ENCODE data around the gene PTGS1.
"Not testable (repeated sequence)": the region's sequence is repeated elsewhere in the genome, so short reads cannot be mapped to it uniquely, and the experiment has no call there.

The PTGS1 gene

DNA sequence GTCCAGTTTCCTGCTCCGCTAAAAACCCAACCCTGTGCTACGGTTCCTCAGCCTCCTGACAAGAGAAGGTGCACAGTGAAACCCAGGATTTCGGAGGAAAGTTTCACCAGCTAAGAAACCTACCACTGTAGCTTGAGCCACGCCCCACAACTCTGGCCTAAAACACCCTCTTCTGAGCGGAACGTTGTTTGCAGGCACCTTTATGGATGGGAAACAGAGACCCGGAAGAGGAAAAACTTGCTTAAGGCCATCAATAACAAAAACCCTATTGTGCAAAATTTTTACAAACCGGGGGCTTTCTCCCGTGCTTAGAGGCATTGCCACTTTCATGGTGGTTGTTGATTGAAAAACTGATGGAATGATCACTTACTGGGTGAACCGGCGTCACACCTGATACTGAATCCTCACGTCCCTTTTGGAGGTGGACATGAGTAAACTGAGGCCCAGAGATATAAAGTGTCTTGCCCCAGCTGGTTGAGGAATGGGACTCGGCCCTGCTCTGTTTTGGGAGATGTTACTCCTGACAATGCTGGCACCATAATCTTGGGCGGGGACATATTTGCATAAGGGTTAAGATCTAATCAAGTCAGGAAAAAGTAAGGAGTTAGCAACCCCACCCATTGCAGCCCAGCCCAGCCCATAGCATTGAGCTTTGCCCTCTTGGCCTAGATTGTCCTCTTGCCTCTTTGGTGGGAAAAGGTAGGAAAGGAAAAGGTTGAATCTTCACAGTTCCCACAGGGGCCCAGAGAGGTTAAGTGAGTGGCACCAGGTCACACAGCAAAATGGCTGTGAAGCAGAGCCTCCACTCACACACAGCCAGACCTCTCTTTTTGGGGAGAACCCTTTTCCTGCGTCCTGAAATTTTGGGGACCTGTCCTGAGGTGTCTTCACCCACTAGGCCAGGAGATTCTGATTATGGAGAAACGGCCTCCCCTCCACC is 23.2 kb upstream of the PTGS1 start:
- peak; percentile 4 for DNase-seq

DNA sequence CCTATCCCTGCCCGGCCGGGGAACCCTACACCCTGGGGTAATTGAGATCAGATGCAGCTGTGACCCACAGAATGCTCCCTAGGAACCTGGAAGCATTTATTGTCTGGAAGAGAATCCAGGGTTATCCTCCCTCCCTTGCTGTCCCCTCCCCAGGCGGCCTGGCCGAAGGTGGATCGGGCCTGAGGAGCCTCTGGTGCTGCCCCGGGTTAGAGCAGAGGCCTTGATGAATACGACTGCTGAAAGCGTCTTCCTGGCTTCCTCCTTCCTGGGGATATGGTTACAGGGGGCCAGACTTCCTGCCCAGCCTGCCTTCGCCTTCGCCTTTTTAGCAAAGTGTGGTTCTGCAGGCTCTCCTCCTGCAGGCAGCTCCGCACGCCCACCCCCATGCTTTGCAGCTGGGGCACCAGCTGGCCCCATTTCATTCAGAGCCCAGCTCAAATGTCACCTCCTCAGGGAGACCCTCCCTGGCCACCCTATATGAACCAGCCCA is 22.5 kb upstream of the PTGS1 start:
- DNase-seq, result no peak

GRCh38 chr9:122348791-122349190 is 22.0 kb upstream of the PTGS1 start:
- DNase-seq, result no peak

- DNase-seq, result no peak
These were observed 21.6 kb upstream of the PTGS1 start for GRCh38 chr9:122349201-122349600.

GRCh38 chr9:122350577-122351355 is 20.1 kb upstream of the PTGS1 start:
- DNase-seq, result peak; percentile 76

DNA sequence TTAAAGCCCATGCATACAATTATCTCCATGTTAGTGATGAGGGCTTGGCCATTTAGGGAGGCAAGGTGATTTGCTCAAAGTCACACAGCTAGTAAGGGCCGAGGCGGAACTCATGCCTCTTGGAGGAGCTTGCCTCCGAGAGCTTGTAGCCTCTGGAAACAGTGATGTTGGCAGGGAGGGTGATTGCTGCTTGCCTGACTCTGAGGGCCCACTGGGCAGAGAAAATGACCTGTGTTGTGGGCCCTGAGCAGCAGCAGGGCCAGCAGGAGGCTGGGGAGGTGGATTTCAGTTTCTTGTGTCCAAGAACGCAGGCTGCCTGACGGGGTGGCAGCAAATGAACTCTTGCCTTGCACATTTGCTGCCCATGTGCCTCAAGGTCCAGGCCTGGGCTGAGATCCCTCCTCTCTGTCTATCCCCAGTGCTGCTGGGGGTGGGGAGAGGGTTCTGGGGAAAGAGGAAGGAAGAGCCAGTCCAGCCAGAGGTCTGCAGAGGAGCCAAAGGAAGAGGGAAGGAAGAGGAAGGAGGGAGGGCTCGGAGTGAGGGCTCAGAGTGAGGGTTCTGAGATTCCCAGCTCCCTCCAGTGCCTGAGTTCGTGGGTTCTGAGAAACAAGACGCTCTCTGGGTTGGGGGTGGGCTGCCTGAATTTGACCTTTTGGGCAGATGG is 16.2 kb upstream of the PTGS1 start:
- DNase-seq, result no peak

DNA sequence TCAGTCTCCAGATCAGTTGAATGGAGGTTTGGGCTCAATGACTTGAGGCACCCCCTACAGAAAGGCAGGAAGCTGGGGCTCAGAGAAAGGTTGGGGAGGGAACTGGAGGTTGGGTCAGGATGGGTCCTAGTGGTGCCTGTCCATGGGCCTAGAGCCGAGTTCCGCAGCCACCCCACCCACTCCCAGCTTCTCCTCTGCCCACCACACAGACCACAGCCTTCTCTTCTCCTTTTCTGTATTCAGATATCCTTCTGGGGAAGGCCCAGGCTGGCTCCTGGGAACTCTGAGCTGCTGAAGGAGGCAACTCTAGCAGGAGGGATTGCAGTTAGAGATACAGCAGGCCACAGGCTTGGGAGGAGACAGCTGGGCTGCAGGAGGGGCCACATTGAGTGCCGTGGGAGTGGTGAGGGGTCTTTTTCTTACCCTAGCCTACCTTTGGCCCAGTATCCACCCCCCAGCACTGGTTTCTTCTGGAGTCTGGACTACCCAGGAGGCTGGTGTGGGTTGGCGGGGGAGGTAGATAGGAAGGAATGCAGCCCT is 15.4 kb upstream of the PTGS1 start:
- DNase-seq, result no peak

DNA sequence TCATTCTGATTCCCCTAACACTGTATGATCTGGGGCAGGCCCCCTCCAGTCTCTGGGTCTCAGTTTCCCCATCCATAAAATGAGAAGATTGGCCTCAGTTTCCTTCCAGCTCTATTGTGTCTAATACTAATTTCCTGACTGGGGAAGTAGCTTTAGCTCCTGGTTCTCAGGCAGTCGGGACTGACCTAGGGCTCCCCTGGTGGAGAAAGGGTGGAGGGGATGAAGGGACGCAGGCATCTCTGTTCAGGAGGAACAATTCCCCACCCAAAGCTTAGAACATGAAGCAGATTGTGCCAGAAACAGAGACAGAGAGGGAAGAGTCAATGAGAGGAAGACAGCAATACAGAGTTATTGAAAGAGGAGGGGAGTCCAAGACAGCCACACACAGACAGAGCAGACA is 14.2 kb upstream of the PTGS1 start:
- no peak for DNase-seq

GRCh38 chr9:122360891-122361290 is 9.9 kb upstream of the PTGS1 start:
- no peak for DNase-seq

DNA sequence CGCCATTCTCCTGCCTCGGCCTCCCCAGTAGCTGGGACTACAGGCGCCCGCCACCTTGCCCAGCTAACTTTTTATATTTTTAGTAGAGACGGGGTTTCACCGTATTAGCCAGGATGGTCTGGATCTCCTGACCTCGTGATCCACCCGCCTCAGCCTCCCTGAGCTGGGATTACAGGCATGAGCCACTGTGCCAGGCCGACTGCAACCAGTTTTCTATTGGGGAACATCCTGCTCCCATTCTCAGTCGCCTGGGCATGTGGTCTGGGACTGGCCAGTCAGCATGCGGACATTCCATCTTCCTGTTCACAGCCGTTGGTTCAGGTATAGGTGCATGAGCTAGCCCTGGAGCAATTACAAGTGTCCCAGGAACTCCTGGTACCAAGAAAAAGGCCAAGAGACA is 7.7 kb upstream of the PTGS1 start:
- DNase-seq, result not testable (repeated sequence)

- no peak for DNase-seq
These were observed 6.6 kb upstream of the PTGS1 start for GRCh38 chr9:122364117-122364782.

GRCh38 chr9:122364783-122365150 is 6.1 kb upstream of the PTGS1 start:
- DNase-seq, result no peak

DNA sequence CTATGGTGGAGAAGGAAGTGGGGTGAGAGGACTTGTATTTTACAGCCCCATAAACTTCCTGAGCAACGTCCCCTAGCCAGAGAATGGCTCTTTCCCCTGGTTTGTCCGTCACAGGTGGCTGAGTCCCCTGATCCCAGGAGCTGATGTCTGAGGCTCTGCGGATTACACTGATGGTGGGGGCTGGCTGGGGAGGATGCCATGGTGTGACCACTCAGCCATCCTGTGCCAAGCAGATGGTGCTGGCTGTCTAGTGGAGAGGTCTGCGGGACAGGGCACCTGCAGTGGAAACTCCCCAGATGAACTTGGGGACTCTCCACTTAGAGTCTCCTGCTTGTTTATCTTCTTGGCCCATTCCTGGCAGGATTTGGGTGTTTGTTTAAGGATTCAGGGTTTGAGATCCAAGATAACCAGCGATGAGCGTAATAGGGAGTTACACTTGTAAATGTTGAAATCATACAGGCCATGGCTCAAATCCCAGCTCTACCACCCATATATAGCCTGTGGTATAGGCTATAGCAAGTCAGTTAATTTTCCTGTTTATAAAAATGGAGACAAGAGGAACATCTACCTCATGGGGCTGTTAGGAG is 4.7 kb upstream of the PTGS1 start:
- DNase-seq, result no peak

DNA sequence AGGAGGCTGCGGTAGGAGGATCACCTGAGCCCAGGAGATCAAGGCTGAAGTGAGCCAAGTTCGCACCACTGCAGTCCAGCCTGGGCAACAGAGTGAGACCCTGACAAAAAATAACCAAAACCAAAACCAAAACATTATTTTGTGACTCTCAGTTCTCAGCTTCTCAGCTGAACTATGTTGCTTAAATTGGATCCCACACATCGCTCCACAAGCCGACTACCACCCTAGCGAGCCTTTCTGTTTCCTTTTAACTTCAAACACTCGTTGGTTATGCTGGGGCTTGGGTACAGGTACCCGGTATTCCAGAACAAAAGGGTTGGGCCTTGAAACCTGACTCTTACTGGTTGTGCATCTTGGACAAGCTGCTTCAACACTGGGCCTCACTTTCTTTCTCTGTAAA is 3.8 kb upstream of the PTGS1 start:
- no peak for DNase-seq

- DNase-seq, result no peak
These were observed 2.9 kb upstream of the PTGS1 start for GRCh38 chr9:122367774-122368460.

DNA sequence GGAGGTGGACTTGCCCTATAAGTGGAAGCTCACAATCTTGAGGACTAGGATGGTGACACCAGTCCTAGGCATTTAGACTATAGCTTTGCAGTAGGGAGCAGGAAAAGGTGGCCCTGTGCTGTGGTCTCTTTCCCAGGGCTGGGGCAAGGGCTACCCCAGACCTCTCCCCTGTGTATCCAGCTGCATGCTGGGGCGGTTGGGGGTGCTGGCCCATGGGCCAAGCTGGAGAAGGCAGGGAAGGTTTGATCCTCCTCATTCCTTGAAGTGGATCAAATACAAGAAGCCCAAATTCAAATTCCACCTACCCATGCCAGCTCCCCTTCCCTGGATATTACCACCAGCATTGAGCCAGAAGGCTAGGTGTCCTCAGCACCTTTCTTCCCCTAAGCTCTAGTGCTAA is 2.2 kb upstream of the PTGS1 start:
- no peak for DNase-seq

- no peak for DNase-seq
These were observed 521 bp upstream of the PTGS1 start for GRCh38 chr9:122370303-122370702.

- DNase-seq, result no peak
These were observed 1.0 kb downstream of the PTGS1 start for GRCh38 chr9:122371846-122372245.

GRCh38 chr9:122372856-122373845 is 2.3 kb downstream of the PTGS1 start:
- DNase-seq, result no peak

- no peak for DNase-seq
These were observed 4.1 kb downstream of the PTGS1 start for GRCh38 chr9:122374885-122375420.

All from activated CD4-positive, alpha-beta T cell treated with anti-CD3 and anti-CD28 coated beads, Interleukin-2, amount 50 U/mL, for 1 hour (primary cell).